Uterus (tissue), 4 donors: ENCODE results near the gene PCDHB13. TPM values are rescaled to one million over a fixed set of nuclear protein-coding genes. Genes with fewer than 3 reads are reported as not detected.
"Not testable (repeated sequence)": the region's sequence is repeated elsewhere in the genome, so short reads cannot be mapped to it uniquely, and the experiment has no call there.

Experiments
- DNase-seq, 2 donors: peaks; one replicate each; pipeline ENCODE4 v3.0.0-alpha.2; 2019 to 2020
- H3K27ac ChIP-seq, 2 donors: fragments of 200-600 bp; sonication (generic); 1 replicate in 1 of 2; 2 replicates in 1 of 2; pipeline ENCODE4 v1.5.1; 2016 to 2018
- H3K27me3 ChIP-seq, 2 donors: fragments of 200-600 bp; sonication (generic); one replicate each; pipeline ENCODE4 v1.5.1; 2018 to 2019; ENCODE audit warnings: control low read depth in 1 of 2
- H3K36me3 ChIP-seq, 2 donors: fragments of 200-600 bp; sonication (generic); one replicate each; pipeline ENCODE4 v1.5.1; 2019; ENCODE audit warnings: control low read depth in 1 of 2
- H3K4me1 ChIP-seq, 2 donors: fragments of 200-600 bp; sonication (generic); one replicate each; pipeline ENCODE4 v1.5.1; 2018 to 2019; ENCODE audit warnings: control low read depth in 1 of 2
- H3K4me3 ChIP-seq, 2 donors: fragments of 200-600 bp; sonication (generic); 1 replicate in 1 of 2; 2 replicates in 1 of 2; pipeline ENCODE4 v1.5.1; 2018 to 2019; ENCODE audit warnings: mild to moderate bottlenecking in 1 of 2
- H3K9me3 ChIP-seq, 2 donors: fragments of 200-600 bp; sonication (generic); one replicate each; pipeline ENCODE4 v1.5.1; 2019; ENCODE audit warnings: control low read depth in 1 of 2
- CTCF ChIP-seq, 4 experiments: fragments of 200-600 bp in 2 of 4; fragments of 450-650 bp in 2 of 4; sonication (generic) in 2 of 4; IDR thresholded peaks; one replicate each; pipeline ENCODE4 v1.5.1; 2016 to 2019; ENCODE audit warnings: antibody characterized with exemption in 4 of 4, mild to moderate bottlenecking in 2 of 4, moderate library complexity in 1 of 4
- POLR2A ChIP-seq, 2 donors: fragments of 450-650 bp; IDR thresholded peaks; one replicate each; pipeline ENCODE4 v1.6.1; 2016; ENCODE audit warnings: antibody characterized with exemption in 2 of 2, mild to moderate bottlenecking in 1 of 2, moderate library complexity in 1 of 2
- intact Hi-C: fragments of 100-400 bp; cut with DNase I; formaldehyde crosslinking; loops from one replicate; pipeline ENCODE4 v1.15.1; 2023; ENCODE audit warnings: low total_unique reads
- total RNA-seq, 4 donors: library from RNA; depleted of rRNA in 3 of 4; stranded (reverse); fragments of >200 nt in 3 of 4; gene quantifications; one replicate each; pipeline versions ENCODE4 v1.1.0 to v1.2.4, GENCODE V29; 2014 to 2023
- donor health status: DM: yes; HTN: yes; CAD: no.

The PCDHB13 gene
- total RNA-seq, 4 donors from 2014 or later: 6.2 to 26.1 (median 8.5) TPM

DNA sequence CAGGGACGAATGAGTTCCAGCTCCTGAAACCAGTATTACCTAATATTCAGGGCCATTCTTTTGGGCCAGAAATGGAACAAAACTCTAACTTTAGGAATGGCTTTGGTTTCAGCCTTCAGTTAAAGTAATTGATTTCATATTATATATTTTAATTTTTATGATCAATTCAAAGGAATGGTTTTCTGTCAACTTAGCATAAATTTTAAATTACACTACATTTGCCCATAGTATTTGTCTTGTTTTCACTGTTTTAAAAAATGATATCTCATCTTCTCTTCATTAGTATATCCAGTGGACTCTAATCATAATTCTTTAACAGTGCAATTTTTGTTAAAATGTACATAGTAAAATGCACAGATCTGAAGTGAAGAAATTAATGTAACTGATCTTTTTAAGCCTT, 33.4 kb upstream of the PCDHB13 start:
- H3K9me3 ChIP-seq: peaks cover 2 to 56% of the 10 kb centered on the region in 2 donors
- no peaks in the 10 kb centered on the region for H3K4me1 ChIP-seq
- DNase-seq: no peak
- TF ChIP-seq CTCF (IDR thresholded peaks at IDR 0.05) (no peak), POLR2A (IDR thresholded peaks at IDR 0.05) (no peak)
- H3K27me3 ChIP-seq: peaks cover 0 to 5% of the 10 kb centered on the region in 2 donors
- H3K36me3 ChIP-seq: no peaks in the 10 kb centered on the region
- H3K27ac ChIP-seq: no peak overlapping the region
- intact Hi-C loops: no loop called here
- no peak overlapping the region for H3K4me3 ChIP-seq

GRCh38 chr5:141182248-141182647, 31.5 kb upstream of the PCDHB13 start, which contains the start of gene PCDHB16:
Gene PCDHB16, plus strand, starts transcription at chr5:141182387. Its CDS starts 173 bp downstream, at chr5:141182560.
- H3K9me3 ChIP-seq: peaks cover 0 to 55% of the 10 kb centered on the region in 2 donors
- no peaks in the 10 kb centered on the region for H3K36me3 ChIP-seq
- intact Hi-C loops: no loop called here
- H3K4me1 ChIP-seq: no peaks in the 10 kb centered on the region
- peak; percentile 39 to 46 for DNase-seq
- no peak within 1 kb of the TSS for H3K27ac ChIP-seq
- H3K4me3 ChIP-seq: peak within 1 kb of the TSS; percentile 1 to 37
- TF ChIP-seq POLR2A (IDR thresholded peaks at IDR 0.05) (no peak), CTCF (IDR thresholded peaks at IDR 0.05) (peak; percentile 17 to 40 (median 32))
- H3K27me3 ChIP-seq: peaks cover 0 to 3% of the 10 kb centered on the region in 2 donors

- not testable (repeated sequence) for H3K4me3 ChIP-seq, H3K27ac ChIP-seq
Measured at GRCh38 chr5:141184117-141184855, 29.4 kb upstream of the PCDHB13 start.

GRCh38 chr5:141186897-141187512, 26.7 kb upstream of the PCDHB13 start, which contains the start of gene PCDHB9:
Gene PCDHB9, plus strand, starts transcription at chr5:141187161. Its CDS starts 158 bp downstream, at chr5:141187319.
- TF ChIP-seq POLR2A (IDR thresholded peaks at IDR 0.05) (no peak), CTCF (IDR thresholded peaks at IDR 0.05) (peak in 1 of 4 experiments; percentile 2)
- no peak within 1 kb of the TSS for H3K27ac ChIP-seq
- H3K27me3 ChIP-seq: no peaks in the 10 kb centered on the region
- peaks cover 3 to 73% of the 10 kb centered on the region in 2 donors for H3K9me3 ChIP-seq
- H3K4me1 ChIP-seq: no peaks in the 10 kb centered on the region
- no peaks in the 10 kb centered on the region for H3K36me3 ChIP-seq
- intact Hi-C loops: no loop called here
- no peak for DNase-seq
- no peak within 1 kb of the TSS for H3K4me3 ChIP-seq

More at GRCh38 chr5:141184117-141184855, 29.4 kb upstream of the PCDHB13 start:
- DNase-seq, H3K36me3 ChIP-seq, intact Hi-C loops, H3K27me3 ChIP-seq, H3K4me1 ChIP-seq: not testable (repeated sequence)
- H3K9me3 ChIP-seq: peaks cover 0 to 54% of the 10 kb centered on the region in 2 donors

GRCh38 chr5:141188682-141189081, 25.0 kb upstream of the PCDHB13 start:
- peaks cover 3 to 71% of the 10 kb centered on the region in 2 donors for H3K9me3 ChIP-seq
- intact Hi-C loops, H3K27ac ChIP-seq, H3K27me3 ChIP-seq, H3K4me3 ChIP-seq, H3K4me1 ChIP-seq, H3K36me3 ChIP-seq, DNase-seq: not testable (repeated sequence)

DNA sequence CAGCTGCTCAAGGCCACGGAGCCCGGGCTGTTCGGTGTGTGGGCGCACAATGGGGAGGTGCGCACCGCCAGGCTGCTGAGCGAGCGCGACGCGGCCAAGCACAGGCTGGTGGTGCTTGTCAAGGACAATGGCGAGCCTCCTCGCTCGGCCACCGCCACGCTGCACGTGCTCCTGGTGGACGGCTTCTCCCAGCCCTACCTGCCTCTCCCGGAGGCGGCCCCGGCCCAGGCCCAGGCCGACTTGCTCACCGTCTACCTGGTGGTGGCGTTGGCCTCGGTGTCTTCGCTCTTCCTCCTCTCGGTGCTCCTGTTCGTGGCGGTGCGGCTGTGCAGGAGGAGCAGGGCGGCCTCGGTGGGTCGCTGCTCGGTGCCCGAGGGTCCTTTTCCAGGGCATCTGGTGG, 24.6 kb upstream of the PCDHB13 start:
- H3K36me3 ChIP-seq, H3K27me3 ChIP-seq, DNase-seq, H3K27ac ChIP-seq, H3K4me1 ChIP-seq, H3K4me3 ChIP-seq, intact Hi-C loops: not testable (repeated sequence)
- H3K9me3 ChIP-seq: peaks cover 3 to 70% of the 10 kb centered on the region in 2 donors
